ENCODE results near the gene COL18A1.

COL18A1 gene

GRCh38 chr21:45461369-45461750 lies 56.4 kb downstream of the COL18A1 start:
- TF ChIP-seq FOXM1 (IDR thresholded peaks at IDR 0.05; ENCODE audit: borderline replicate concordance), result no peak
- TF ChIP-seq, protein P1, sequence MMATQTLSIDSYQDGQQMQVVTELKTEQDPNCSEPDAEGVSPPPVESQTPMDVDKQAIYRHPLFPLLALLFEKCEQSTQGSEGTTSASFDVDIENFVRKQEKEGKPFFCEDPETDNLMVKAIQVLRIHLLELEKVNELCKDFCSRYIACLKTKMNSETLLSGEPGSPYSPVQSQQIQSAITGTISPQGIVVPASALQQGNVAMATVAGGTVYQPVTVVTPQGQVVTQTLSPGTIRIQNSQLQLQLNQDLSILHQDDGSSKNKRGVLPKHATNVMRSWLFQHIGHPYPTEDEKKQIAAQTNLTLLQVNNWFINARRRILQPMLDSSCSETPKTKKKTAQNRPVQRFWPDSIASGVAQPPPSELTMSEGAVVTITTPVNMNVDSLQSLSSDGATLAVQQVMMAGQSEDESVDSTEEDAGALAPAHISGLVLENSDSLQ (IDR thresholded peaks at IDR 0.05), result no peak
- TF ChIP-seq FOXK2 (IDR thresholded peaks at IDR 0.05), result no peak
- no peak for TF ChIP-seq ARNT (IDR thresholded peaks at IDR 0.05)
- TF ChIP-seq BHLHE40 (IDR thresholded peaks at IDR 0.05; ENCODE audit: borderline replicate concordance), result no peak
- TF ChIP-seq L3MBTL2 (conservative IDR thresholded peaks at IDR 0.05), result no peak
- TF ChIP-seq HDGF (IDR thresholded peaks at IDR 0.05; ENCODE audit: borderline replicate concordance), result no peak
- no peak for DNase-seq (ENCODE audit: extremely low spot score)
- CTCF ChIA-PET, result no interaction called here
- POLR2A ChIA-PET, result no interaction called here

GRCh38 chr21:45461806-45462341 lies 56.9 kb downstream of the COL18A1 start:
- no peak for DNase-seq (ENCODE audit: extremely low spot score)
- ChIA-PET POLR2A (no interaction called here), CTCF (no interaction called here)
- no peak for TF ChIP-seq ZNF384 (IDR thresholded peaks at IDR 0.05)
- no peak for TF ChIP-seq SP1 (IDR thresholded peaks at IDR 0.05)
- TF ChIP-seq NFRKB (IDR thresholded peaks at IDR 0.05), result no peak
- TF ChIP-seq CTBP1 (IDR thresholded peaks at IDR 0.05; ENCODE audit: borderline replicate concordance), result no peak
- no peak for TF ChIP-seq TARDBP (IDR thresholded peaks at IDR 0.05)
- no peak for TF ChIP-seq FOXM1 (IDR thresholded peaks at IDR 0.05; ENCODE audit: borderline replicate concordance)
- TF ChIP-seq ELF4 (IDR thresholded peaks at IDR 0.05), result no peak
- no peak for TF ChIP-seq FOXA1 (IDR thresholded peaks at IDR 0.05)
- TF ChIP-seq SUZ12 (IDR thresholded peaks at IDR 0.05), result no peak
- no peak for TF ChIP-seq ARNT (IDR thresholded peaks at IDR 0.05)
- TF ChIP-seq, protein P1 (IDR thresholded peaks at IDR 0.05), result no peak

- DNase-seq (ENCODE audit: extremely low spot score), result no peak
- CTCF ChIA-PET, result no interaction called here
- TF ChIP-seq FOXA1 (IDR thresholded peaks at IDR 0.05) (no peak), ELF4 (IDR thresholded peaks at IDR 0.05) (no peak), FOXK2 (IDR thresholded peaks at IDR 0.05) (no peak), SP1 (IDR thresholded peaks at IDR 0.05) (no peak), HDGF (IDR thresholded peaks at IDR 0.05; ENCODE audit: borderline replicate concordance) (no peak), TARDBP (IDR thresholded peaks at IDR 0.05) (no peak), BHLHE40 (IDR thresholded peaks at IDR 0.05; ENCODE audit: borderline replicate concordance) (no peak), ARNT (IDR thresholded peaks at IDR 0.05) (no peak), SUZ12 (IDR thresholded peaks at IDR 0.05) (no peak), CTBP1 (IDR thresholded peaks at IDR 0.05; ENCODE audit: borderline replicate concordance) (no peak), L3MBTL2 (conservative IDR thresholded peaks at IDR 0.05) (no peak), LEF1 (IDR thresholded peaks at IDR 0.05; ENCODE audit: borderline replicate concordance) (no peak), ZNF384 (IDR thresholded peaks at IDR 0.05) (no peak), FOXM1 (IDR thresholded peaks at IDR 0.05; ENCODE audit: borderline replicate concordance) (no peak), NFRKB (IDR thresholded peaks at IDR 0.05) (no peak)
- TF ChIP-seq, protein P1 (IDR thresholded peaks at IDR 0.05), result no peak
- POLR2A ChIA-PET, result interaction anchor here (1.4 kb wide), 1 partner anchor 10 kb away, joined by 3 read pairs; no protein-coding TSS in a partner anchor
Observed at GRCh38 chr21:45463871-45464270, 58.9 kb downstream of the COL18A1 start.

DNA sequence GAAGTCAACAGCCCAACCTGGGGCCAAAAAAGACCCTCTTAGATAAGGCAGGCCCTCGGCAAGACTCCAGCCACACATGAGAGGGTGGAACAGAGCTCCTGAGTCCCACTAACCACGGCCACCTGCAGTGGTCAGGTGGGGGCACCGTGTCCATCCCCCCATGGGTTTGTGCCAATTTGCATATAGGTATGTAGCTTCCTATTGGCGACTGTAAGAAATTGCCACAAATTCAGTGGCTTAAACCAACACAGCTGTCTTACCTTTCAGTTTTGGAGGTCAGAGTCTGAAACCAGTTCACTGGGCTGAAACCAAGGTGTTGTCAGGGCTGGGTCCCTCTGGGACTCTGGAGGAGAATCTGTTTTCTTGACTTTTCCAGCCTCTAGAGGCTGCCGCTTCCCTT lies 59.3 kb downstream of the COL18A1 start:
- TF ChIP-seq HDGF (IDR thresholded peaks at IDR 0.05; ENCODE audit: borderline replicate concordance) (no peak), CTBP1 (IDR thresholded peaks at IDR 0.05; ENCODE audit: borderline replicate concordance) (no peak), FOXK2 (IDR thresholded peaks at IDR 0.05) (no peak), SUZ12 (IDR thresholded peaks at IDR 0.05) (no peak), ELF4 (IDR thresholded peaks at IDR 0.05) (no peak), BHLHE40 (IDR thresholded peaks at IDR 0.05; ENCODE audit: borderline replicate concordance) (no peak), TARDBP (IDR thresholded peaks at IDR 0.05) (no peak), NFRKB (IDR thresholded peaks at IDR 0.05) (no peak), L3MBTL2 (conservative IDR thresholded peaks at IDR 0.05) (no peak), ZNF384 (IDR thresholded peaks at IDR 0.05) (no peak), LEF1 (IDR thresholded peaks at IDR 0.05; ENCODE audit: borderline replicate concordance) (no peak)
- TF ChIP-seq, protein P1 (IDR thresholded peaks at IDR 0.05), result no peak
- POLR2A ChIA-PET, result no interaction called here
- DNase-seq (ENCODE audit: extremely low spot score), result no peak
- CTCF ChIA-PET, result no interaction called here

DNA sequence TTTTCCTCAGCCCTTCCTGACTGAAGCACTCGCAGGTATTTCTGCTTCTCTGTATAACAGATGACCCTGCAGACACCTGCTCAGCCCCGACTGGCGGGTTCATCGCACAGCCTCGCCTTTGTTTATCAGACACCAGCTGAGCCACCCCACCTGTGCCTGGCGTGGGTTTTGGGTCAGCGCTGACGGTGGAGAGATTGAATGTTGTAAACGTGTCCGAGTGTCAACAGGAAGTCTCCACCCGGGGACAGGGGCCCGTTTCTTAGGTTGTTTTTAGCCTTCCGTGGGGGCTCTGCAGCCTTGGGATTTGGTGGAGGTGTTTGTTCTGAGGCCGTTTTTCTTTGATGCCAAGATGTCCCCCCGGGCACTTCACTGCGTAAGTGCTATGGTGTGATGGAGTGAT lies 60.1 kb downstream of the COL18A1 start:
- TF ChIP-seq ARNT (IDR thresholded peaks at IDR 0.05), result no peak
- no peak for TF ChIP-seq L3MBTL2 (conservative IDR thresholded peaks at IDR 0.05)
- TF ChIP-seq FOXA1 (IDR thresholded peaks at IDR 0.05), result no peak
- TF ChIP-seq, protein P1 (IDR thresholded peaks at IDR 0.05), result no peak
- TF ChIP-seq LEF1 (IDR thresholded peaks at IDR 0.05; ENCODE audit: borderline replicate concordance), result no peak
- no peak for TF ChIP-seq CTBP1 (IDR thresholded peaks at IDR 0.05; ENCODE audit: borderline replicate concordance)
- no peak for TF ChIP-seq SUZ12 (IDR thresholded peaks at IDR 0.05)
- no peak for TF ChIP-seq FOXM1 (IDR thresholded peaks at IDR 0.05; ENCODE audit: borderline replicate concordance)
- no peak for TF ChIP-seq SP1 (IDR thresholded peaks at IDR 0.05)
- no peak for TF ChIP-seq HDGF (IDR thresholded peaks at IDR 0.05; ENCODE audit: borderline replicate concordance)
- TF ChIP-seq ELF4 (IDR thresholded peaks at IDR 0.05), result no peak
- TF ChIP-seq TARDBP (IDR thresholded peaks at IDR 0.05), result no peak
- no peak for TF ChIP-seq FOXK2 (IDR thresholded peaks at IDR 0.05)
- no peak for TF ChIP-seq ZNF384 (IDR thresholded peaks at IDR 0.05)
- no peak for DNase-seq (ENCODE audit: extremely low spot score)
- POLR2A ChIA-PET, result no interaction called here
- CTCF ChIA-PET, result no interaction called here

All from HEK293T (cell line).